Neuron (in vitro differentiated cells): Measurements from ENCODE around the gene CIRBP.
A peak's percentile ranks its signal among the peaks of the same experiment; 100 is the strongest.

ENCODE experiments used
- H2AFZ ChIP-seq: one replicate; pipeline ENCODE4 v1.6.1; 2013; ENCODE audit warnings: low read depth, mild to moderate bottlenecking, inconsistent platforms, low read length, moderate library complexity
- H3K27me3 ChIP-seq: one replicate; pipeline ENCODE4 v1.6.1; 2013; ENCODE audit warnings: low read length; ENCODE audit not compliant: insufficient read depth
- H3K36me3 ChIP-seq: one replicate; pipeline ENCODE4 v1.6.1; 2013; ENCODE audit warnings: low read length; ENCODE audit not compliant: insufficient read depth
- H3K4me1 ChIP-seq: one replicate; pipeline ENCODE4 v1.6.1; 2013; ENCODE audit warnings: low read length; ENCODE audit not compliant: insufficient read depth
- H3K4me3 ChIP-seq: 2 replicates; pipeline ENCODE4 v1.5.1; 2013; ENCODE audit warnings: mild to moderate bottlenecking, low read length, moderate library complexity
- H3K9me3 ChIP-seq: one replicate; pipeline ENCODE4 v1.6.1; 2013; ENCODE audit warnings: low read length

Gene CIRBP

GRCh38 chr19:1234955-1235380 is 34.2 kb upstream of the CIRBP start:
- H3K27me3 ChIP-seq: no peaks in the 10 kb centered on the region
- H3K4me3 ChIP-seq: no peak overlapping the region
- no peak overlapping the region for H2AFZ ChIP-seq
- H3K36me3 ChIP-seq: peaks cover 48% of the 10 kb centered on the region
- H3K4me1 ChIP-seq: peaks cover 25% of the 10 kb centered on the region
- no peaks in the 10 kb centered on the region for H3K9me3 ChIP-seq

- H3K27me3 ChIP-seq: no peaks in the 10 kb centered on the region
- H2AFZ ChIP-seq: no peak overlapping the region
- peak overlapping the region; percentile 72 for H3K4me3 ChIP-seq
- H3K36me3 ChIP-seq: peaks cover 39% of the 10 kb centered on the region
- H3K9me3 ChIP-seq: no peaks in the 10 kb centered on the region
- H3K4me1 ChIP-seq: peaks cover 28% of the 10 kb centered on the region
Measured at GRCh38 chr19:1235625-1236538, 33.2 kb upstream of the CIRBP start.

GRCh38 chr19:1236576-1236975 is 32.6 kb upstream of the CIRBP start:
- Histone ChIP-seq H3K36me3 (peaks cover 36% of the 10 kb centered on the region), H3K4me1 (peaks cover 33% of the 10 kb centered on the region), H2AFZ (no peak overlapping the region), H3K9me3 (no peaks in the 10 kb centered on the region), H3K27me3 (no peaks in the 10 kb centered on the region), H3K4me3 (peak overlapping the region; percentile 72)

GRCh38 chr19:1237027-1237659 is 32.0 kb upstream of the CIRBP start:
- Histone ChIP-seq H3K27me3 (no peaks in the 10 kb centered on the region), H3K4me3 (peak overlapping the region; percentile 72), H2AFZ (no peak overlapping the region), H3K9me3 (no peaks in the 10 kb centered on the region), H3K4me1 (peaks cover 36% of the 10 kb centered on the region), H3K36me3 (peaks cover 33% of the 10 kb centered on the region)

- Histone ChIP-seq H3K36me3 (peaks cover 28% of the 10 kb centered on the region), H3K4me3 (peak within 1 kb of the TSS; percentile 72), H3K4me1 (peaks cover 41% of the 10 kb centered on the region), H2AFZ (no peak within 1 kb of the TSS), H3K9me3 (no peaks in the 10 kb centered on the region), H3K27me3 (no peaks in the 10 kb centered on the region)
Measured at GRCh38 chr19:1237754-1238368, 31.3 kb upstream of the CIRBP start, which contains the start of gene CBARP. CBARP (minus strand) TSS chr19:1238005; CDS start chr19:1236100, 1,905 bp downstream.

GRCh38 chr19:1238369-1239303 is 30.5 kb upstream of the CIRBP start:
- Histone ChIP-seq H3K4me3 (peak overlapping the region; percentile 72), H2AFZ (no peak overlapping the region), H3K27me3 (no peaks in the 10 kb centered on the region), H3K4me1 (peaks cover 41% of the 10 kb centered on the region), H3K9me3 (no peaks in the 10 kb centered on the region), H3K36me3 (peaks cover 20% of the 10 kb centered on the region)

GRCh38 chr19:1239420-1239795 is 29.7 kb upstream of the CIRBP start:
- peaks cover 41% of the 10 kb centered on the region for H3K4me1 ChIP-seq
- H2AFZ ChIP-seq: no peak overlapping the region
- peak overlapping the region; percentile 3 for H3K4me3 ChIP-seq
- no peaks in the 10 kb centered on the region for H3K9me3 ChIP-seq
- H3K36me3 ChIP-seq: peaks cover 12% of the 10 kb centered on the region
- H3K27me3 ChIP-seq: no peaks in the 10 kb centered on the region

- H2AFZ ChIP-seq: no peak overlapping the region
- H3K4me3 ChIP-seq: peak overlapping the region; percentile 31
- no peaks in the 10 kb centered on the region for H3K27me3 ChIP-seq
- H3K9me3 ChIP-seq: no peaks in the 10 kb centered on the region
- H3K4me1 ChIP-seq: peaks cover 45% of the 10 kb centered on the region
- H3K36me3 ChIP-seq: peaks cover 7% of the 10 kb centered on the region
Measured at GRCh38 chr19:1239796-1240737, 29.1 kb upstream of the CIRBP start.

- no peaks in the 10 kb centered on the region for H3K27me3 ChIP-seq
- peaks cover 42% of the 10 kb centered on the region for H3K4me1 ChIP-seq
- no peaks in the 10 kb centered on the region for H3K36me3 ChIP-seq
- peak overlapping the region; percentile 65 for H3K4me3 ChIP-seq
- H3K9me3 ChIP-seq: no peaks in the 10 kb centered on the region
- no peak overlapping the region for H2AFZ ChIP-seq
Measured at GRCh38 chr19:1240925-1241324, 28.2 kb upstream of the CIRBP start.

GRCh38 chr19:1241417-1242095 is 27.6 kb upstream of the CIRBP start, which contains the start of gene ATP5F1D:
ATP5F1D (plus strand) TSS chr19:1241751; CDS start chr19:1241851, 100 bp downstream.
- H2AFZ ChIP-seq: no peak within 1 kb of the TSS
- H3K4me3 ChIP-seq: peak within 1 kb of the TSS; percentile 65
- peaks cover 42% of the 10 kb centered on the region for H3K4me1 ChIP-seq
- H3K36me3 ChIP-seq: no peaks in the 10 kb centered on the region
- no peaks in the 10 kb centered on the region for H3K9me3 ChIP-seq
- H3K27me3 ChIP-seq: no peaks in the 10 kb centered on the region
